HAP-1 (cell line): ENCODE measurements around the gene E2F6.

Source experiments
- DNase-seq, 2 experiments: peaks; one replicate each; pipeline ENCODE4 v3.0.0-alpha.2; 2016 to 2020; ENCODE audit warnings: low spot score in 2 of 2
- H3K27me3 ChIP-seq: fragments of 250-450 bp; sonication (Bioruptor Pico); 2 replicates; pipeline ENCODE4 v1.5.1; 2020; ENCODE audit warnings: low read depth, mild to moderate bottlenecking, moderate library complexity
- H3K36me3 ChIP-seq: fragments of 250-450 bp; sonication (Bioruptor Pico); replicated peaks from 2 replicates; pipeline ENCODE4 v1.5.1; 2020; ENCODE audit warnings: mild to moderate bottlenecking
- H3K4me1 ChIP-seq: fragments of 250-450 bp; sonication (Bioruptor Pico); 2 replicates; pipeline ENCODE4 v1.5.1; 2020; ENCODE audit warnings: mild to moderate bottlenecking
- H3K4me3 ChIP-seq: fragments of 250-450 bp; sonication (Bioruptor Pico); 2 replicates; pipeline ENCODE4 v1.5.1; 2020; ENCODE audit warnings: mild to moderate bottlenecking, moderate library complexity
- H3K9me3 ChIP-seq: fragments of 250-450 bp; sonication (Bioruptor Pico); 2 replicates; pipeline ENCODE4 v1.5.1; 2020; ENCODE audit warnings: mild to moderate bottlenecking, moderate library complexity
- in situ Hi-C: fragments of 300-500 bp; cut with MboI; formaldehyde crosslinking; loops from 3 replicates; pipeline ENCODE4 v1.14.3; 2020; ENCODE audit warnings: low sequenced_read_pairs, inconsistent platforms, mixed read lengths

Gene E2F6

DNA sequence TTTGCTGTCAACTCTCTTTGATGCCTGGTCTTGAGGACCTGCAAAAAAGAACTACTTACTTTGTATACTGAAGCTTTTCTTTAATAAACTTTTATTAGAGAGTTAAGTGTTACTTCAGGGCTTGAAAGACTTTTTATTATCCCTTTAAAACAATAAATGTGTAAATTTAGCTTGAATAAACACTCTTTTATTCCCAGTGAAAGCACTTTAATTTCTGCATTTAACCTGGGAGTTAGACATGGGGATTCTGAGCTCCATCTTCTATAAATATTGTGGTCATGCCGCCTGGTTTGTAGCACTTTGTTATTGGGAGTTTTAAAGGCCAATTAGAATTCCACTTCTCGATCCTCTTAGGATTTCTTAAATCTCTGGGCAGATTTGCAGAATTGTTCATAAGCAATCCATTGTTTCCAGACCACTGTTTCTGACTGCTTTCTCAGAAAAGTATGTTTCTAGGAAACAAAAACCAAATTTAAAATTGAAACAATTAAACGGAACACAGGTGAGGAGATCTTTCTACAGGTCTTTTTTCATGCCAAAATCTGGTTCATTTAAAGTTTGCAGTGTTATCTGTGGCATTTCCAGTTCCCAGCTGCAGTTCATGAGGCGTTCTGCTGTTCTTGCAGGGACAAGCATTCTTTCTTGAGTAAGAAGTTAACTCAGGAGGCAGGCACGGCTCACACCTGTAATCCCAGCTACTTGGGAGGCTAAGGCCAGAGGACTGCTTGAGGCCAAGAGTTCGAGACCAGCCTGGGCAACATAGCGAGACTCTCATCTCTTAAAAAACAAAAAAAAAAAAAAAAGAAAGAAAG, 18.1 kb upstream of the E2F6 start:
- no peaks in the 10 kb centered on the region for H3K9me3 ChIP-seq
- in situ Hi-C loops = no loop called here
- H3K27me3 ChIP-seq = peaks cover 2% of the 10 kb centered on the region; the same call in 1 of the 2 replicates
- peak in 1 of 2 experiments; percentile 66 for DNase-seq
- no peaks in the 10 kb centered on the region for H3K36me3 ChIP-seq
- peak overlapping the region; percentile 49 for H3K4me3 ChIP-seq
- peaks cover 5% of the 10 kb centered on the region; the same call in 1 of the 2 replicates for H3K4me1 ChIP-seq

DNA sequence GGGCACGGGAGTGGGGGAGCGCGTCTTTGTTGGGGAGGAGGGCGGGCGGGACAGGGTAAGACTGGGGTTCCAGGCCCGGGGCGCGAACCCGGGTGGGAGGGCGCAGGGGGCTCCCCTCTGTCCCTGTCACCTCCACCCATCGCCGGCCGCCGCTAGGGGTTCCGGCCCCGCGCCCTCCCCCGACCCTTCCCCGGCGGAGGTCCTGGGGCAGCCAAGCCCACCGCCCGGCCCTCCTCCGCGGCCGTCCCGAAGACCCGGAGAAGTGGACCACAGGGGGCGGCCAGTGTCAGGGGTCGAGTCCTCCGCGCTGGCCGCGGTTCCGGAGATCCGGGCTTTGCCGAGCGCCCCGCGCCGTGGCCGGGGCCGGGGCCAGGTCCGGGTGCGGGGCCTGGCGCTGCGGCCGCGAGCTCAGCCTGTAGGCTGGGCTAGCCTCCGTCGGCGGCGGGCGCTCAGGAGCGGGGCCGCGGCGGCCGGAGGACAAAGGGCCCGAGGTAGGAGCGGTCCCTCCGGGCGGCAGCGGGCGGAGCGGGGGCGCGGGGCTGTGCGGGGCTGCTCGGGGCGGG, 16.6 kb upstream of the E2F6 start:
- H3K4me3 ChIP-seq = peak overlapping the region; percentile 49
- H3K4me1 ChIP-seq = peaks cover 5% of the 10 kb centered on the region; the same call in 1 of the 2 replicates
- peaks cover 2% of the 10 kb centered on the region; the same call in 1 of the 2 replicates for H3K27me3 ChIP-seq
- no peaks in the 10 kb centered on the region for H3K9me3 ChIP-seq
- H3K36me3 ChIP-seq = no peaks in the 10 kb centered on the region
- DNase-seq = peak in 1 of 2 experiments; percentile 67
- in situ Hi-C loops = no loop called here

DNA sequence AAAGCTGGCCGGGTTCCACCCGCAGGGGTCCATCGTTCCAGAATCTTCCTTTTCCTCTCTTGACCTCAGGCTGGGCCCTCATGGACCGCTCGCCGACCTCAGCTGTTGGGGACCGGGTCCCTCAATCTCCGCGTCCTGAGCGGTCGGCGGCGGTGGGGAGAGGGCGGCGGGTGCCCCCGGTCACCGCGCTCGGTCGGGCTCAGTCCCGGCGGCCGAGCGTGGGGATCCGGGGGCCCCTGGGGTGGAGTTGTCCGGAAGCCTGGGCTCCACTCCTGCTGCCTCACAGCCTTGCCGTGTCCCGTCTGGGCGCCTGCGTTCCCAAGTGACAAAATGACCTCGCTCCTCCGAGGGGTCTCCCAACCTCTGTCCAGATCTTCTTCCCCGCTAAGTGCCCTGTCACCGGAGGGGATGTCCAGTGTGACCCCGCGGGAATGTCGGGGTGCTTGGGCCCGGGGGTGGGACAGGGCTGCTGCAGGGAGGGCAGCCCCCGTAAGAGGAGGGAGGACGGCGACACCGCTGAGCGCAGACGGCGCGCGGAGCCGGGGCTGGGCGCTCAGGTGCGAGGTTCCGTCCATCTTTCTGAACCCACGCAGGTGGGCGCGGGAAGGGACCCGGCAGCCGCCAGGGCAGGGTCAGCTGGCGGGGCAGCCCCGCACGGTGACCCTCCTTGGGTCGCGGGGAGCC, 16.0 kb upstream of the E2F6 start:
- no peaks in the 10 kb centered on the region for H3K36me3 ChIP-seq
- in situ Hi-C loops = no loop called here
- no peaks in the 10 kb centered on the region for H3K9me3 ChIP-seq
- H3K4me1 ChIP-seq = peaks cover 5% of the 10 kb centered on the region; the same call in 1 of the 2 replicates
- H3K27me3 ChIP-seq = peaks cover 2% of the 10 kb centered on the region; the same call in 1 of the 2 replicates
- no peak overlapping the region for H3K4me3 ChIP-seq
- DNase-seq = no peak

DNA sequence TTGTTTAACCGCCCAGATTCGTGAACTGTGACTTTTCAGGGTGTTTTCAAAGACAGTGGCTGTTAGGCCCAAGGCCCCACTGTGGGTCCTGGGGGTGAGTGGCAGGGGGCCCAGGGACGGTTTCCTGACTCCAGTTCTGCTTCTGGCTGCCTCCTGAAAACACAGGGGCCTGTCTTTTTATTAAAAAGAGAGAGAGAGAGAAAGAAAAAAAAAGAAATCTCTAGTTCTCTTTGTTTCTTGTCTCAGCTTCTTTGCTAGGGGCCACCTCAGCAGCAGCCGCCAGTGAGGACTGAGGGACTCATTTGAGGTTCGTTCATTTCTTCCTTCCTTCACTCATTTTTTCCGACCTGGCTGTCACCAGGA, 15.4 kb upstream of the E2F6 start:
- H3K4me3 ChIP-seq = no peak overlapping the region
- H3K9me3 ChIP-seq = no peaks in the 10 kb centered on the region
- H3K4me1 ChIP-seq = peaks cover 5% of the 10 kb centered on the region; the same call in 1 of the 2 replicates
- peaks cover 2% of the 10 kb centered on the region; the same call in 1 of the 2 replicates for H3K27me3 ChIP-seq
- in situ Hi-C loops = no loop called here
- no peaks in the 10 kb centered on the region for H3K36me3 ChIP-seq
- DNase-seq = no peak

DNA sequence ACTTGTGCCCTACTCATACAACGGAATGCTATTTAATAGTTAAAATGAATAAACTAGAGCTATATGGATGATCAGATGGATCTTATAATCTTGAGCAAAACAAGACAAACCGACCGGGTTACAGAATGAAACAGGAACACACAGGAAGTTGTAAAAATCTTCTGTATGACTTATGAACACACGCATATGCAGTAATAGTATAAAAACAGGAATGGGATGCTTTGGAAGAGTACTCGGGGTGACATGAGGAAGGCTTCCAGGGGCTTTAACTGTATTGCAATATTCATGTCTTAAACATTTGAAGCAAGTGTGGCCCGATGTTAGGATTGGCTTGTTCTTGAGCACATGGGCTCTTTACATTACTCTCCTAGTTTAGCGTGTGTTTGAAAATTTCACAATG, 14.9 kb upstream of the E2F6 start:
- Histone ChIP-seq H3K27me3 (peaks cover 2% of the 10 kb centered on the region; the same call in 1 of the 2 replicates), H3K4me1 (peaks cover 5% of the 10 kb centered on the region; the same call in 1 of the 2 replicates), H3K9me3 (no peaks in the 10 kb centered on the region), H3K4me3 (no peak overlapping the region), H3K36me3 (no peaks in the 10 kb centered on the region)
- DNase-seq = no peak
- in situ Hi-C loops = no loop called here

DNA sequence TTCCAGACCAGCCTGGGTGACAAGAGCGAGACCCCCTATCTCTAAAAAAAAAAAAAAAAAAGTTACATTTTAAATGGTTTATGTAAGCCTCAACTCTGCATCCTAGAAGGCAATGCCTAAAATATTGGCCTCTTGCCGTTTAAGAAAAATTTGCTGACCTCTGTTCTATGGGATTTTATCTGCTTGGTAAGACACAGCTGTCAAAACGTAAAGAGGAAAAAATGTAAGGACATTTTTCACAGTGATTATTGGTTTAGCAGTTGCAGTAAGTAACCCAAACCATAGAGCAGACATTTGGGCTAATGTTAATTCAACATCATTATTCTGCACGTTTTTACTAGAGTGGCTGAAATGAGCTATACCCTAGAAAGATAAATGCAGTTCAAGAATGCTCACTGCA, 14.4 kb upstream of the E2F6 start:
- DNase-seq = no peak
- in situ Hi-C loops = no loop called here
- Histone ChIP-seq H3K27me3 (peaks cover under 1% of the 10 kb centered on the region; the same call in 1 of the 2 replicates), H3K36me3 (no peaks in the 10 kb centered on the region), H3K9me3 (no peaks in the 10 kb centered on the region), H3K4me3 (no peak overlapping the region), H3K4me1 (peaks cover 5% of the 10 kb centered on the region; the same call in 1 of the 2 replicates)

DNA sequence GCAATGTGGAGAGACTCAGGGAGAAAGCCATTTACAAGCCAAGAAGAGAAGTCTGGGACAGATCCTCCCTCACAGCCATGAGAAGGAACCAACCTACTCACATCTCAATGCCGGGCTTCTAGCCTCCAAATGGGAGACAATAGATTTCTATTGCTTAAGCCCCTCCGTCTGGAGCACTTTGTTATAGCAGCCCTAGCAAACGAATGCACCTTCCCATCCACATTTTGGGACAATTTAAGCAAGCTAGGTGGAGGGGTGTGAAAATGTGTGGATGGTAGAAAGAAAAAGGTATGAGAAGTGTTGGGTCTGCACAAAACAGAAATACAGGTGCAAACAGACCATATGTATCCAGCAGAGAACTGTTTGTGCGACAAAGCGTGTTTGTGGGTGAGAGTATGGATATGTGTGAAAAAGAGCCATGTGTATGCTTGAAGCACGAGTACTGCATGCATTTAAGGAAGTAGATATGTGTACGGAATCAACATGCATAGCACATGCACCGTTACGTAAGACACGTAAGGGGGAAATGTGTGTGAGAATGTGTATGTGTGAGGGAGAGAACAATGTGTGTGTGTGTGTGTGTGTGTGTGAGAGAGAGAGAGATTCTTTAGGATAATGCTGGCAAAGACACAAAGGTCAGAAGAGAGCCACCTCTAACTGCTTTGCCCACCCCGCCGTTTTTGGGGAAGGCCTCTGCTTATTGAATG, 13.1 kb upstream of the E2F6 start:
- no peaks in the 10 kb centered on the region for H3K9me3 ChIP-seq
- H3K4me1 ChIP-seq = peaks cover 3% of the 10 kb centered on the region; the same call in 1 of the 2 replicates
- no peaks in the 10 kb centered on the region for H3K36me3 ChIP-seq
- no peak overlapping the region for H3K4me3 ChIP-seq
- H3K27me3 ChIP-seq = peaks cover 4% of the 10 kb centered on the region
- DNase-seq = no peak
- in situ Hi-C loops = loop anchor here (5.0 kb wide), 1 partner anchor 103 kb away; no protein-coding TSS in a partner anchor

DNA sequence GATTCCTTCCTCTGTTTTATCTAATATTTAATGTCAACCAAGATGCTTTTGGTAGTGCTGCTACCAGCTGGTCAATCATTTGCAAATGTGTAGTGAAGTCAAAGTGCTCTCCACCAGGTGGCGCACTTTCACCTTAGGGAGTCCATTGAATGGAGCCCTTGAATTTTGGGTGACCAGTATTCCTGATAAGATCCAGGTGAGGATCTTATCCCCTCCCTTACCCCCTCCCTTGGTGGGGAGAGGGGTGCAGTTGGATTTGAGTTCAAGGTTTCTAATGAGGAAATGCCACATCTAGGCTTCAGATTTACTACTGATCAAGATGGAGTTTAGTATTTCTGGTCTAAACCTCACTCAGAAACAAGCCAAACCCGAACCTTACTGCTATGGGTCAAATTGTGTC, 12.0 kb upstream of the E2F6 start:
- Histone ChIP-seq H3K36me3 (no peaks in the 10 kb centered on the region), H3K4me1 (no peaks in the 10 kb centered on the region), H3K27me3 (peaks cover 8% of the 10 kb centered on the region), H3K4me3 (no peak overlapping the region), H3K9me3 (no peaks in the 10 kb centered on the region)
- in situ Hi-C loops = loop anchor here (5.0 kb wide), 1 partner anchor 104 kb away; no protein-coding TSS in a partner anchor
- DNase-seq = peak; percentile 65 to 94

DNA sequence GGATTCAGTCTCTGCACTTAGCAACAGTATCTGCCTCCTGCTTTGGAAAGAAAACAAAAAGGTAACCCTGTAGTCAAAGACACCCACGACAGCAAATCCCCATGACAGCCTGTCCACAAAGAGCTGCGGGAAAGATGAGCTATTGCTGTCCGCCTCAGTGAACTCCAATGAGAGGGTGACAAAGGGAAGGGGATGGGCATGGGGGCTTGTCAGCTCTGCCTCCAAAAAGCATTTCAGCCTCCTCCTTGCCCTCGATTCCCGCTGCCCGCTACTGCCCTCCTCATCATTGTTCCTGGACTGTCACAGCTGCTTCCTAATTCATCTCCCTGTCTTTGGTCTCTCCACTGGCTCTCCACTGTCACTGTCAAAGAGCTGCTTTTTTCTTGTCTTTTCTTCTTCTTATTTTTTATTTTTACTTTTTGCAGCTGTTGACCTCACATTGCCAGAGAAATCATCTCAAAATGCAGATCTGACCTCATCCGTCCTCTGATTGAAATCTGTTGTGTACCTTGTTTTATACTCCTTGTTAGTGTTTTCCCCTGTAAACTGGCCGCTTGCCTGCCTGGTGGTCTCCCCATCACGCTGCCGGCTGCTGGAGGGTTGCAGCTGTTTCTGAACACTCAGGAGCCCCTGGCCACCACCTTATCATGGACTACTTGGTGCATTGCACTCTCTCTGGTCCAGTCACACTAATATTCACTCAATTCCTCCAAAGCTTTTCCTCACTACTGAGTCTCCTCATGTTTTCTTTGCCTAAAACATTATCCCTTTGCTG, 7.9 kb upstream of the E2F6 start:
- no peak overlapping the region for H3K4me3 ChIP-seq
- H3K4me1 ChIP-seq = no peaks in the 10 kb centered on the region
- DNase-seq = no peak
- H3K36me3 ChIP-seq = no peaks in the 10 kb centered on the region
- in situ Hi-C loops = no loop called here
- H3K27me3 ChIP-seq = peaks cover 8% of the 10 kb centered on the region
- no peaks in the 10 kb centered on the region for H3K9me3 ChIP-seq

DNA sequence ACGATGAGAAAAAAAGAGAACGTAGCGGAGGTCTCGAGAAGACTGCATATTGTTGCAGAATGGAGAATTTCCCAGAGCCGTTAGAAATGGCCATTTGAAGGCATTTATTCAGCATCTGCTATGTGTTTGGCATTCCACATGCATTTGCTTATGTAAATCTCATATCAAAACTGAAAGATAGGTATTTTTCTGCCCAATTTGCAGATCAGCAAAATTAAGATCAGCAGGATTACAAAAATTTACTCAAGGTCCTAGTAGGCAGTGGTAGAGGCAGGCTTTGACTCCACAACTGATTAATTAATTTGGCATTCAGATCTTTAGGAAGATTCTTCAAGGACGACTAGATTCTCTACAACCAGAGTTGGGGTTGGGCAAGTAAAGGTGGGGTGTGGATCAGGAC, 1.8 kb upstream of the E2F6 start:
- in situ Hi-C loops = no loop called here
- H3K4me1 ChIP-seq = peaks cover 13% of the 10 kb centered on the region
- no peak for DNase-seq
- H3K9me3 ChIP-seq = peaks cover 2% of the 10 kb centered on the region; the same call in 1 of the 2 replicates
- H3K27me3 ChIP-seq = no peaks in the 10 kb centered on the region
- peaks cover 15% of the 10 kb centered on the region for H3K36me3 ChIP-seq
- no peak overlapping the region for H3K4me3 ChIP-seq

DNA sequence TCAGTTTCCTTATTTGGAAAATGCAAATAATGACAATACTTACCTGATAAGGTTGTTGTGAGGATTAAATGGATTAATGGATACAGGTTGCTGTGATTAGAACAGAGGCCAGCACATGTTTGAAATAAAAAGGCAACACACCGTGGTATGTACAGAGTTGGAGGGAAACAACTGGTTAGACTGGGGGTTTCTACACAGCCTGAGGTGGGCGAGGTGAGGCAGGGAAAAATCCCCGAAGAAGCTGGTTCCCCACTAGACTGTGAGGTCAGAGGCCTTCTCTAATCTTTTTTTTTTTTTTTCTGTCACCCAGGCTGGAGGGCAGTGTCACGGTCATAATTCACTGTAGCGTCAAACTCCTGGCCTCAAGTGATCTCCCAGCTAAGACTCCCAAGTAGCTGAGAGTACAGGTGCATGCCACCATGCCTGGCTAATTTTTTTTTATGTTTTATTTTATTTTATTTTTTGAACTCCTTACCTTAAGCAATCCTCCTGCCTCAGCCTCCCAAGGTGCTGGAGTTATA, 1.2 kb upstream of the E2F6 start:
- Histone ChIP-seq H3K27me3 (no peaks in the 10 kb centered on the region), H3K36me3 (peaks cover 17% of the 10 kb centered on the region), H3K4me1 (peaks cover 16% of the 10 kb centered on the region), H3K9me3 (peaks cover 2% of the 10 kb centered on the region; the same call in 1 of the 2 replicates), H3K4me3 (no peak overlapping the region)
- in situ Hi-C loops = no loop called here
- DNase-seq = no peak

DNA sequence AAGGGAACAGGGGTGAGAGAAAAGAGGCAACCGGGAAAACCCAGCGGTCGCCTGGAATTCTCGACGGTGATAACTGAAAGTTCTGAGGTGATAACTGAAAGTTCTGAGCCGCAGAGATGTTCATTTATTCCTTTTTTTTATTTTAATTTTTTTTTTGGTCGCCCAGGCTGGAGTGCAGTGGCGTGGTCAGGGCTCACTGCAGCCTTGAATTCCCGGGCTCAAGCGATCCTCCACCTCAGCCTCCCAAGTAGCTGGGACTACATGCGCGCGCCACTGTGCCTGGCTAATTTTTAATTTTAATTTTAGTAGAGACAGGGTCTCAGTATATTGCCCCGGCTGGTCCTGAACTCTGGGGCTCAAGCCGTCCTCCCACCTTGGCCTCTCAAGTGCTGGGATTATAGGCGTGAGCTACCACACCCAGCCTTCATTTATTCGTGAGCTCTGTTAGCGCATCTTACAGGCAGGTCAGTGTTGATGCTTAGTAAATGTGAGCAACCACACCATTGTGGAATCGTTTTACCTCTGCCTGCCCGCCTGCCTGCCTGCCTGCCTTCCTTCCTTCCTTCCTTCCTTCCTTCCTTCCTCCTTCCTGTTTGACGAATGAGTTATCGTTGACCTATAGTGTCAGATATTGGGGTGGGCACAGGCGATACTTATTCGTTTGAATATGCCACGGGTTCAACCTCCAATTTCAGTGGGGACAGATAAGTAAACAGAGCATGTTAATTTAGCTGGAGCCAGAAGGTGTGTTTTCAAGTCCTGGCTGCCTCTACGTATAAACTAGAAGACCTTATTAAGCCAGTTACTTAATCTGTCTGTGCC, 557 bp upstream of the E2F6 start:
- peak in 1 of 2 experiments; percentile 24 for DNase-seq
- Histone ChIP-seq H3K4me1 (peaks cover 19% of the 10 kb centered on the region), H3K27me3 (no peaks in the 10 kb centered on the region), H3K4me3 (peak overlapping the region; percentile 67), H3K36me3 (peaks cover 17% of the 10 kb centered on the region), H3K9me3 (peaks cover 2% of the 10 kb centered on the region; the same call in 1 of the 2 replicates)
- in situ Hi-C loops = no loop called here
